SK-N-SH treated with all-trans-retinoic acid at 6 μM for 48 hours (cell line): ENCODE results near the gene SETSIP.

Source experiments
- ATAC-seq: fragments of 200-7000 bp; cut with Tn5 transposase; 3 replicates; pipeline ENCODE4 v1.9.1; 2020; ENCODE audit warnings: mild to moderate bottlenecking, moderate library complexity
- ARNTL ChIP-seq: fragments of 450-650 bp; formaldehyde crosslinking; IDR thresholded peaks from 2 replicates; pipeline ENCODE4 v1.5.0; 2020; ENCODE audit warnings: low read depth, mild to moderate bottlenecking, moderate library complexity, borderline replicate concordance
- BACH2 ChIP-seq: fragments of 250-450 bp; sonication (Bioruptor Pico); IDR thresholded peaks from 2 replicates; pipeline ENCODE4 v1.9.0; 2021; ENCODE audit warnings: mild to moderate bottlenecking, borderline replicate concordance
- CREB5 ChIP-seq: fragments of 250-450 bp; sonication (Bioruptor Pico); IDR thresholded peaks from 2 replicates; pipeline ENCODE4 v1.5.1; 2020; ENCODE audit warnings: low read depth, mild to moderate bottlenecking, moderate library complexity
- CSDC2 ChIP-seq: fragments of 250-450 bp; sonication (Bioruptor Pico); IDR thresholded peaks from 2 replicates; pipeline ENCODE4 v1.5.0; 2020; ENCODE audit warnings: mild to moderate bottlenecking, moderate library complexity
- CSRNP3 ChIP-seq: fragments of 250-450 bp; sonication (Bioruptor Pico); IDR thresholded peaks from 2 replicates; pipeline ENCODE4 v1.5.1; 2021; ENCODE audit warnings: mild to moderate bottlenecking, moderate library complexity
- ESRRG ChIP-seq: fragments of 250-450 bp; sonication (Bioruptor Pico); IDR thresholded peaks from 2 replicates; pipeline ENCODE4 v1.6.1; 2021; ENCODE audit warnings: mild to moderate bottlenecking
- GLIS3 ChIP-seq: fragments of 250-450 bp; sonication (Bioruptor Pico); IDR thresholded peaks from 2 replicates; pipeline ENCODE4 v1.5.0; 2020; ENCODE audit warnings: mild to moderate bottlenecking, moderate library complexity
- ISL1 ChIP-seq: fragments of 250-450 bp; sonication (Bioruptor Pico); IDR thresholded peaks from 2 replicates; pipeline ENCODE4 v2.1.2; 2022; ENCODE audit warnings: mild to moderate bottlenecking, moderate library complexity
- OSR1 ChIP-seq: fragments of 250-450 bp; sonication (Bioruptor Pico); IDR thresholded peaks from 2 replicates; pipeline ENCODE4 v1.8.0; 2022; ENCODE audit warnings: moderate library complexity, mild to moderate bottlenecking, inconsistent platforms
- PATZ1 ChIP-seq: fragments of 250-450 bp; sonication (Bioruptor Pico); IDR thresholded peaks from 2 replicates; pipeline ENCODE4 v1.8.0; 2020; ENCODE audit warnings: mild to moderate bottlenecking, moderate library complexity, borderline replicate concordance
- PPARA ChIP-seq: fragments of 250-450 bp; sonication (Bioruptor Pico); IDR thresholded peaks from 2 replicates; pipeline ENCODE4 v1.5.0; 2020; ENCODE audit warnings: mild to moderate bottlenecking, borderline replicate concordance
- RARB ChIP-seq: fragments of 250-450 bp; sonication (Bioruptor Pico); IDR thresholded peaks from 2 replicates; pipeline ENCODE4 v1.8.0; 2021; ENCODE audit warnings: mild to moderate bottlenecking, moderate library complexity
- SNAI2 ChIP-seq: fragments of 250-450 bp; sonication (Bioruptor Pico); IDR thresholded peaks from 2 replicates; pipeline ENCODE4 v1.5.0; 2020; ENCODE audit warnings: mild to moderate bottlenecking, moderate library complexity
- TSHZ2 ChIP-seq: fragments of 250-450 bp; sonication (Bioruptor Pico); IDR thresholded peaks from 2 replicates; pipeline ENCODE4 v1.5.0; 2020; ENCODE audit warnings: mild to moderate bottlenecking, moderate library complexity
- ZC3H10 ChIP-seq: fragments of 250-450 bp; sonication (Bioruptor Pico); IDR thresholded peaks from 2 replicates; pipeline ENCODE4 v1.5.1; 2021; ENCODE audit warnings: mild to moderate bottlenecking, moderate library complexity
- ZFP30 ChIP-seq: fragments of 450-650 bp; formaldehyde crosslinking; IDR thresholded peaks from 2 replicates; pipeline ENCODE4 v1.5.0; 2022; ENCODE audit warnings: mild to moderate bottlenecking, moderate library complexity
- ZNF565 ChIP-seq: fragments of 450-650 bp; formaldehyde crosslinking; conservative IDR thresholded peaks from 2 replicates; pipeline ENCODE4 v1.5.0; 2020; ENCODE audit warnings: low read depth, mild to moderate bottlenecking, moderate library complexity
- ZNF70 ChIP-seq: fragments of 450-650 bp; formaldehyde crosslinking; IDR thresholded peaks from 2 replicates; pipeline ENCODE4 v1.5.0; 2020; ENCODE audit warnings: mild to moderate bottlenecking, moderate library complexity
- ZNF8 ChIP-seq: fragments of 450-650 bp; formaldehyde crosslinking; IDR thresholded peaks from 2 replicates; pipeline ENCODE4 v1.5.0; 2020; ENCODE audit warnings: mild to moderate bottlenecking, moderate library complexity

SETSIP gene

GRCh38 chr1:92075311-92075710 is at the start of gene SETSIP:
TSS of gene SETSIP (minus strand) at chr1:92075411. CDS start at chr1:92075411, 0 bp downstream.
- no peak for ATAC-seq

GRCh38 chr1:92123868-92124267 is 48.7 kb upstream of the SETSIP start:
- TF ChIP-seq ESRRG (no peak), ZNF565 (no peak), TSHZ2 (CRISPR knock-in tag) (no peak), ZFP30 (CRISPR knock-in tag) (no peak), BACH2 (no peak), ZNF70 (CRISPR knock-in tag) (no peak), CSDC2 (no peak), ZC3H10 (no peak), ISL1 (no peak)
- no peak for ATAC-seq

More at GRCh38 chr1:92075311-92075710, at the start of gene SETSIP:
- TF ChIP-seq PATZ1 (CRISPR knock-in tag) = no peak
- TF ChIP-seq CSRNP3 (CRISPR knock-in tag) = no peak
- TF ChIP-seq OSR1 (CRISPR knock-in tag) = no peak
- TF ChIP-seq ZNF565 = no peak
- no peak for TF ChIP-seq CSDC2
- TF ChIP-seq ARNTL = no peak
- TF ChIP-seq ISL1 = no peak
- TF ChIP-seq ZNF70 (CRISPR knock-in tag) = no peak
- no peak for TF ChIP-seq RARB (CRISPR knock-in tag)
- TF ChIP-seq ZFP30 (CRISPR knock-in tag) = no peak
- no peak for TF ChIP-seq GLIS3

- no peak for ATAC-seq
- no peak for TF ChIP-seq GLIS3
- no peak for TF ChIP-seq PPARA (CRISPR knock-in tag)
- TF ChIP-seq ZNF8 (CRISPR knock-in tag) = no peak
- no peak for TF ChIP-seq CSDC2
- no peak for TF ChIP-seq PATZ1 (CRISPR knock-in tag)
- TF ChIP-seq CREB5 = no peak
- no peak for TF ChIP-seq ZNF70 (CRISPR knock-in tag)
- no peak for TF ChIP-seq SNAI2 (CRISPR knock-in tag)
- no peak for TF ChIP-seq ZNF565
- no peak for TF ChIP-seq CSRNP3 (CRISPR knock-in tag)
Observed at GRCh38 chr1:92118826-92119225, 43.6 kb upstream of the SETSIP start.
